NT2/D1 (cell line): Measurements from ENCODE around the gene LIMCH1.

ENCODE experiments used
- DNase-seq: peaks from one replicate; pipeline ENCODE4 v3.0.0-alpha.2; 2011; ENCODE audit warnings: low read depth, low spot score
- H3K27me3 ChIP-seq: 2 replicates; pipeline ENCODE4 v1.6.0; 2011; ENCODE audit warnings: mild to moderate bottlenecking; ENCODE audit not compliant: insufficient read length, insufficient read depth
- H3K36me3 ChIP-seq: 2 replicates; pipeline ENCODE4 v1.6.1; 2011; ENCODE audit warnings: mild to moderate bottlenecking, low read length, mixed read lengths; ENCODE audit not compliant: insufficient read depth, insufficient read length
- H3K4me1 ChIP-seq: 2 replicates; pipeline ENCODE4 v1.5.1; 2011; ENCODE audit not compliant: insufficient read depth, insufficient read length
- H3K4me3 ChIP-seq: 2 replicates; pipeline ENCODE4 v1.5.1; 2011; ENCODE audit warnings: low read depth; ENCODE audit not compliant: insufficient read length
- H3K9ac ChIP-seq: 2 replicates; pipeline ENCODE4 v1.6.0; 2011; ENCODE audit warnings: low read depth; ENCODE audit not compliant: insufficient read length
- H3K9me3 ChIP-seq: 2 replicates; pipeline ENCODE4 v1.5.1; 2011; ENCODE audit warnings: mild to moderate bottlenecking, low read length; ENCODE audit not compliant: insufficient read depth
- SUZ12 ChIP-seq: IDR thresholded peaks from 2 replicates; pipeline ENCODE4 v1.6.1; 2011; ENCODE audit not compliant: insufficient read length, insufficient read depth; ENCODE audit errors: extremely low read depth
- YY1 ChIP-seq: IDR thresholded peaks from 2 replicates; pipeline ENCODE4 v1.6.1; 2011; ENCODE audit not compliant: insufficient read length, insufficient read depth
- ZNF274 ChIP-seq: IDR thresholded peaks from 2 replicates; pipeline ENCODE4 v1.6.1; 2011; ENCODE audit warnings: mild to moderate bottlenecking, low read depth, low read length

LIMCH1 gene

DNA sequence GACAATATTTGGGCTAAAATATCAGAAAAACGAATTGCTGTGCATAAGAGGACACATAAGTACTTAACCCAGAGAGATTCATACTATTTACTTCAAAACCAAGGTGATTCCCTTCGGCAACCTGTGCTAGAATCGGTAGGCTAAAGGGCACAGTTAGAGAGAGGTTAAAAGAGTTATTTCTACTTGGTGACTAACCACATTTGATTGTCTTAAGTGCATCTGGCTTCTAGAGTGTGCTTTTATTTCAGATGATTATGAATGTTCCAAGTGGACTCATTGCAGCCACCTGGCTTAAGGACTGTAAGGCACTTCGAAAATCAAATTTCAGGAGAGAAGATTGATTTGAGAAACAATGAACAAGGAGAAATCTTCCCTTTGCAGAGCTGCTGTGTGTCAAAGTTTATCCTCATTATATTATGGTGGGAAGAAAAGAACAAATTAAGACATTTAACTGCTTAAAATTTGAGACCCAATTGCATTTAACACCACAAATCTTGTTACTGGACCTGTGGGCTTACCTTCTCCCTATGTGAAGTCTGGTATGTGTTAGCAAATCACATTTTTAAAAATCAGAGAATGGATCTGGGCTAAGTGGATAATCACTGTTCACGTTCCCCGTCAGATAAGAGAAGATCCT, 176.5 kb downstream of the LIMCH1 start:
- no peak overlapping the region for H3K9ac ChIP-seq
- H3K4me1 ChIP-seq = no peaks in the 10 kb centered on the region
- H3K9me3 ChIP-seq = no peaks in the 10 kb centered on the region
- no peaks in the 10 kb centered on the region for H3K36me3 ChIP-seq
- no peak overlapping the region for H3K4me3 ChIP-seq
- TF ChIP-seq SUZ12 (no peak), YY1 (no peak), ZNF274 (no peak)
- no peaks in the 10 kb centered on the region for H3K27me3 ChIP-seq
- DNase-seq = no peak

DNA sequence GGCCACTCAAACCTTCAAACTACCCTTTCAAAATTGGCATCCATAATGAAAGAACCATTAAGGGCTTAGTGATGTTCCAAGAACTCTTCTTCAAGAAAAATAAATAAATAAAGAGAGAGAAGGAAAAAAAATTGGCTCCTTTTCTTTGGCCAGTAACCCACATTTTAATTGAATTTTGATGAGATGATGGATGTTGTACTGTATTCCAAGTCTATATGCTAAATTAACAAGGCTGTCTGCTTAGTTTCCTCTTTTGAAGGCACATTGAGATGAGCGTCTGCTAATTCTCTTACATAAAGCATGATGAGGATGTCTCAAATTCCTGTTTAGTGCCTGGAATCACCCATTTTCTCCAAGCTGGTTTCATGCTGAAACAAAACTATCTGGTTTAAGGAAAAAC, 177.2 kb downstream of the LIMCH1 start:
- Histone ChIP-seq H3K36me3 (no peaks in the 10 kb centered on the region), H3K9me3 (no peaks in the 10 kb centered on the region), H3K4me1 (no peaks in the 10 kb centered on the region), H3K27me3 (no peaks in the 10 kb centered on the region), H3K9ac (no peak overlapping the region), H3K4me3 (no peak overlapping the region)
- TF ChIP-seq SUZ12 (no peak), YY1 (no peak), ZNF274 (no peak)
- no peak for DNase-seq

DNA sequence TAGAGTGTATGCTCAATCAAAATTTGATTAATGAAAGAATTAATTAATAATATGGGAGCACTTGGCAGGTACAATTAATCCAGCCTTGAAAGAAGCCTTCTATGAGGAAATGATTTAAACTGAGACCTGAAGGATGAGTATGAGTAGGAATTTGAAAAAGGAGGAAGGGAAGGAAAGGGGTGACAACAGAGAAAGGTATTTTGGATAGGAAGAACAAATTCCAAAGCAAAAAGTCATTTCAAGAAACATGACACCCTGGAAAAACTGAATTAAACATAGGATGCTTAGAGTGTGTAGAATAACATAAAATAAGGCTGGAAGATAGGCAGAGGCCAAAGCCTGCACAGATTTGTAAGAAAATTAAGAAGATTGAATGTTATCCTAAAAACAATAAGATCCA, 180.9 kb downstream of the LIMCH1 start:
- H3K4me1 ChIP-seq = no peaks in the 10 kb centered on the region
- DNase-seq = no peak
- H3K4me3 ChIP-seq = no peak overlapping the region
- no peaks in the 10 kb centered on the region for H3K27me3 ChIP-seq
- TF ChIP-seq YY1 (no peak), ZNF274 (no peak), SUZ12 (no peak)
- no peaks in the 10 kb centered on the region for H3K9me3 ChIP-seq
- no peaks in the 10 kb centered on the region for H3K36me3 ChIP-seq
- no peak overlapping the region for H3K9ac ChIP-seq

DNA sequence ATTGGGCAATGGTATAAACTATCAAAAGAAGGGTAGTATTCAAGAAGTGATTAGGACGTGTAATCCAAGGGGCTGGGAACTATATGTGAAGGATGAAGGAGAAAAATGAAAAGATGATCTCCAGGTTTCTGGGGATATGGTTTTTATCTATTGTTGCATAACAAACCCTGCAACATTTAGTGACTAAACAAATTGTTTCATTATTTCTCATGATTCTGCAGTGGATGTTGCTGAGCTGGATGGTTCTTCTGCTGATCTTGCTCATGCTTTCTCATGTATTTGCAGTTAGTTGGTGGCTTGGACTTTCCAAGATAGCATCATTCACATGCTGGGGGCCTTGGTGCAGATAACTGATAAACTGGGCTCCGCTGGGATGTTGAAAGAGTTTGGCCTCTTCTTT, 181.5 kb downstream of the LIMCH1 start:
- no peak overlapping the region for H3K9ac ChIP-seq
- DNase-seq = no peak
- H3K4me3 ChIP-seq = no peak overlapping the region
- H3K9me3 ChIP-seq = no peaks in the 10 kb centered on the region
- no peaks in the 10 kb centered on the region for H3K27me3 ChIP-seq
- H3K36me3 ChIP-seq = no peaks in the 10 kb centered on the region
- TF ChIP-seq ZNF274 (no peak), SUZ12 (no peak), YY1 (no peak)
- no peaks in the 10 kb centered on the region for H3K4me1 ChIP-seq

DNA sequence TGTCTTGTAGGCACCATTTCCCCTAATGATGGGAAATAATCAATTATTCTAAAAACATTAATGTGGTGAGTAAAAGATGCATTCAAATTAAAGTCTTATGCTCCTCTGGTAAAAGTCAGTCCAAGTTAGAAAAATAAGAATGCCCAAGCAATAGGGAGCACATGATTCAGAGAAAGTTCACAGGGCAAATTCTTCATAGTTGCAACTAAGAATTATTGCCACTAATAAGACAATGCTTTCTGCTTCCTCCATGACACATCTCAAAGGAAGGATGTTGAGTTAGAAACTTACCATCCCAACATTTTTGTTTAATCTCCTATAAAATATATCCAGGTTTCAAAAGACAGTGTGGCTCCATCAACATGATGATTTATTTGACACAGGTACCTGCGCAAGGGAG, 184.2 kb downstream of the LIMCH1 start:
- TF ChIP-seq ZNF274 = no peak
- no peak for TF ChIP-seq SUZ12
- TF ChIP-seq YY1 = no peak
- Histone ChIP-seq H3K9me3 (peaks cover 10% of the 10 kb centered on the region), H3K36me3 (no peaks in the 10 kb centered on the region), H3K4me3 (no peak overlapping the region), H3K9ac (no peak overlapping the region), H3K27me3 (no peaks in the 10 kb centered on the region), H3K4me1 (no peaks in the 10 kb centered on the region)
- no peak for DNase-seq

DNA sequence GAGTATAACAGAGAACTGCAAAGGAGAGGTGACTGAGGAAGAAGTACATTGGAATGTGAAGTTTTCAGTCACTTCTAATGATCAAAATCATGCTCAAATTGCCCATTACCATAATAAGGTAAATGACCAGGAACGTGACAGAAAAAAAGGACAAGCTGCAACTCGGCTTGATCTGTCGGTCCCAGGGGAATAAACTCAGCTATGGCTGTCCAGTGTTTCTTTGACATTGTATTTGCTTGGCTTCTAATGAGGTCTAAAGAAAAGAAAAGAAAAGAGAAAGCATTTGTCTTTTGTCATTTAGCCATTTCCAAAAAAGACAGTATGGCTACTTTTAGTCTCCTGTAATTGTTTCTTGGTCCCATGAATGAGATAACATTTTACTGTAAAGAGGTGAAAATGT, 185.3 kb downstream of the LIMCH1 start:
- DNase-seq = no peak
- no peak overlapping the region for H3K9ac ChIP-seq
- H3K4me1 ChIP-seq = no peaks in the 10 kb centered on the region
- no peaks in the 10 kb centered on the region for H3K27me3 ChIP-seq
- H3K4me3 ChIP-seq = no peak overlapping the region
- H3K36me3 ChIP-seq = no peaks in the 10 kb centered on the region
- TF ChIP-seq SUZ12 (no peak), YY1 (no peak), ZNF274 (no peak)
- H3K9me3 ChIP-seq = peaks cover 10% of the 10 kb centered on the region

DNA sequence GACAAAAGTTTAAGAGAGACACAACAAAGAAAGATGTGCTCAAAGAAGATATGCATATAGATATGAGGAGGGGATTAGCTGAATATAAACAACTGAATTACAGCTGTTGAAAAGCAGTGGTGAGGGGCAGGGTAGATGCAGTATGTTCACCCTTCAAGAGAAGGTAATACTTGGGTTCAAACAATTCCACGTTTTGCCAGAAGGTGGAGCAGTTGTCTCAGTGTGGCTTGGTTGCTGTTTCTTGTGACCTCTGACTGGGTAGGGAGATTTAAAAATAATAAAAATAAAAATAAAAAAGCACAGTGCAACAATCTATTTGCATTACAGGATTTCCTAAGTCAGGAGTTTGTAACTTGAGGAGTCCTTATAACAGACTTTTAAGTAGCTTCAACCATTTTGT, 187.3 kb downstream of the LIMCH1 start:
- no peaks in the 10 kb centered on the region for H3K36me3 ChIP-seq
- H3K9ac ChIP-seq = no peak overlapping the region
- no peaks in the 10 kb centered on the region for H3K4me1 ChIP-seq
- H3K4me3 ChIP-seq = no peak overlapping the region
- TF ChIP-seq ZNF274 (no peak), SUZ12 (no peak), YY1 (no peak)
- H3K9me3 ChIP-seq = peaks cover 10% of the 10 kb centered on the region
- H3K27me3 ChIP-seq = no peaks in the 10 kb centered on the region
- DNase-seq = no peak
